ENCODE measurements around the gene ANKRD33B.

The ANKRD33B gene

GRCh38 chr5:10645671-10646070 lies 81.8 kb downstream of the ANKRD33B start:
- no peaks in the 10 kb centered on the region for H3K9me3 ChIP-seq (ENCODE audit: insufficient read depth, low read depth, low read length)
- H3K36me3 ChIP-seq (ENCODE audit: insufficient read depth, low read length) = no peaks in the 10 kb centered on the region; the same call in 1 of the 2 replicates
- H3K4me1 ChIP-seq (ENCODE audit: insufficient read depth, low read length) = no peaks in the 10 kb centered on the region
- no peak overlapping the region for H3K27ac ChIP-seq (ENCODE audit: low read depth, low read length)
- WGBS = 86% methylated on average over 6 of the region's 6 CpGs
- H3K9ac ChIP-seq (ENCODE audit: low read depth, low read length) = no peak overlapping the region
- H3K27me3 ChIP-seq (ENCODE audit: insufficient read depth, low read length) = no peaks in the 10 kb centered on the region
- H3K4me3 ChIP-seq (ENCODE audit: low read length) = no peak overlapping the region

DNA sequence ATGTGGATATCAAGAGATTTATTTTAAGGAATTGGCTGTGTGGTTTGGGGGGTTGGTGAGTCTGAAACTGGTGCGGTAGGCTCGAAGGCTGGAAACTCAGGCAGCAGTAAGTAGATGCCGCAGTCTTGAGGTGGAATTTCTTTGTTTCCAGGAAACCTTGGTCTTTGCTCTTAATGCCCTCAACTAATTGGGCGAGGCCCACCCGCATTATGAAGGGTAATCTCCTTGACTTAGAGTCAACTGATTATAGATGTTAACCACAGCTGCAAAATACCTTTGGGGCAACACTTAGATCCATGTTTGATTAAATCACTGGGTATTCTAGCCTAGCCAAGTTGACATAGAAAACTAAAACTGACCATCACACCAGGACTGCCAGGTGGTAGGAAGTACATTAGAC lies 83.8 kb downstream of the ANKRD33B start:
- H3K4me1 ChIP-seq (ENCODE audit: insufficient read depth, low read length) = no peaks in the 10 kb centered on the region
- H3K9ac ChIP-seq (ENCODE audit: low read depth, low read length) = no peak overlapping the region
- no peaks in the 10 kb centered on the region for H3K9me3 ChIP-seq (ENCODE audit: insufficient read depth, low read depth, low read length)
- no peak overlapping the region for H3K27ac ChIP-seq (ENCODE audit: low read depth, low read length)
- 93% methylated on average over 5 of the region's 5 CpGs for WGBS
- no peak overlapping the region for H3K4me3 ChIP-seq (ENCODE audit: low read length)
- H3K27me3 ChIP-seq (ENCODE audit: insufficient read depth, low read length) = no peaks in the 10 kb centered on the region
- H3K36me3 ChIP-seq (ENCODE audit: insufficient read depth, low read length) = no peaks in the 10 kb centered on the region; the same call in 1 of the 2 replicates

GRCh38 chr5:10648806-10649665 lies 85.2 kb downstream of the ANKRD33B start:
- Histone ChIP-seq H3K27ac (ENCODE audit: low read depth, low read length) (no peak overlapping the region), H3K4me3 (ENCODE audit: low read length) (no peak overlapping the region), H3K36me3 (ENCODE audit: insufficient read depth, low read length) (no peaks in the 10 kb centered on the region; the same call in 1 of the 2 replicates), H3K4me1 (ENCODE audit: insufficient read depth, low read length) (no peaks in the 10 kb centered on the region), H3K9me3 (ENCODE audit: insufficient read depth, low read depth, low read length) (no peaks in the 10 kb centered on the region), H3K9ac (ENCODE audit: low read depth, low read length) (no peak overlapping the region), H3K27me3 (ENCODE audit: insufficient read depth, low read length) (no peaks in the 10 kb centered on the region)
- 95% methylated on average over 60 of the region's 60 CpGs for whole genome bisulfite sequencing

DNA sequence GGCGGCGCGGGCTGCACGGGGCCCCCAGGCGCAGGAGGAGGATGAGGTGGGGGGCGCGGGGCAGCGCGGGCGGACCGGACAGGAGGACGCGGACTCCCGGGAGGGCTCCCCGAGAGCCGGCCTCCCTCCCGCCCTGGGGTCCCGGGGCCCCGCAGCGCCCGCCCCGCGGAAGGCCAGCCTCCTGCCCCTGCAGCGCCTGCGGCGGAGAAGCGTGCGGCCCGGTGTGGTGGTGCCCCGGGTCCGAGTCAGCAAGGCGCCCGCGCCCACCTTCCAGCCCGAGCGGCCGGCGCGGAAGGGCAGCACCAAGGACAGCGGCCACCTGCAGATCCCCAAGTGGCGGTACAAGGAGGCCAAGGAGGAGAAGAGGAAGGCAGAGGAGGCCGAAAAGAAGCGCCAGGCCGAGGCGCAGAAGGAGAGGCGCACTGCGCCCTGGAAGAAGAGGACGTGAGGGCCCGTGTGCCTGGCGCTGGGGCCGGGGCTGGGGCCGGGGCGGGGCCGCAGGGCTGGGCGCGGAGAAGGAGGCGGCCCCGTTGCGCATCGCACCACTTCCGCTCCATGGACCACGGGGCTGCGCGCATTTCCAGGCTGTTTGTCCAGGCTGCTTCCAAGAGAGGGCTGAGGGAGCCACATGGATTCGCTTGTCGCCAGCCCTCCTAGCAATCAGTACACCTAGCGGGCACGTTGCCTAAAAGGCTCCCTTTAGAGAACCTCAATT lies 86.0 kb downstream of the ANKRD33B start:
- H3K27me3 ChIP-seq (ENCODE audit: insufficient read depth, low read length) = no peaks in the 10 kb centered on the region
- WGBS = 95% methylated on average over 68 of the region's 68 CpGs
- H3K4me3 ChIP-seq (ENCODE audit: low read length) = no peak overlapping the region
- no peaks in the 10 kb centered on the region for H3K4me1 ChIP-seq (ENCODE audit: insufficient read depth, low read length)
- H3K9me3 ChIP-seq (ENCODE audit: insufficient read depth, low read depth, low read length) = no peaks in the 10 kb centered on the region
- H3K27ac ChIP-seq (ENCODE audit: low read depth, low read length) = no peak overlapping the region
- H3K36me3 ChIP-seq (ENCODE audit: insufficient read depth, low read length) = no peaks in the 10 kb centered on the region; the same call in 1 of the 2 replicates
- H3K9ac ChIP-seq (ENCODE audit: low read depth, low read length) = no peak overlapping the region

DNA sequence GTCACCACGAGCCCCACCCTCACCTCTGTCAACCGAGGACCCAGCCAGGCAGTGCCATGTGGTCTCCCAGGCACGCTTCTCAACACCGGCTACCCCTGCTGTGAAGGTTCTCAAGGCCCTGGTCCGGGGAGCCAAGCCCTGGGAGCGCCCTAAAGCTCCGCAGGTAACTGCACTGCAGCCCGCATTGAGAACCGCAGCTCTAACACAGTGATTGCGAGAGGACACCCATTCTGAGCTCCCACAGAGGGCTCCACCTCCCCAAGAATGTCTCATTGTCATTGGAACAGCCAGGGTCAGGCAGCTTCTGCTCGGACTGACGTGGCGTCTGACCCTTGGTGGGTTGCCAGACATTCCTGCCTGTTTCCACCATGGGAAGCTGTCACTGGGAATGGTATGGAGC lies 88.3 kb downstream of the ANKRD33B start:
- Histone ChIP-seq H3K36me3 (ENCODE audit: insufficient read depth, low read length) (no peaks in the 10 kb centered on the region; the same call in 1 of the 2 replicates), H3K4me1 (ENCODE audit: insufficient read depth, low read length) (no peaks in the 10 kb centered on the region), H3K9ac (ENCODE audit: low read depth, low read length) (no peak overlapping the region), H3K27ac (ENCODE audit: low read depth, low read length) (no peak overlapping the region), H3K27me3 (ENCODE audit: insufficient read depth, low read length) (no peaks in the 10 kb centered on the region), H3K9me3 (ENCODE audit: insufficient read depth, low read depth, low read length) (no peaks in the 10 kb centered on the region), H3K4me3 (ENCODE audit: low read length) (no peak overlapping the region)
- WGBS = 91% methylated on average over 13 of the region's 13 CpGs

DNA sequence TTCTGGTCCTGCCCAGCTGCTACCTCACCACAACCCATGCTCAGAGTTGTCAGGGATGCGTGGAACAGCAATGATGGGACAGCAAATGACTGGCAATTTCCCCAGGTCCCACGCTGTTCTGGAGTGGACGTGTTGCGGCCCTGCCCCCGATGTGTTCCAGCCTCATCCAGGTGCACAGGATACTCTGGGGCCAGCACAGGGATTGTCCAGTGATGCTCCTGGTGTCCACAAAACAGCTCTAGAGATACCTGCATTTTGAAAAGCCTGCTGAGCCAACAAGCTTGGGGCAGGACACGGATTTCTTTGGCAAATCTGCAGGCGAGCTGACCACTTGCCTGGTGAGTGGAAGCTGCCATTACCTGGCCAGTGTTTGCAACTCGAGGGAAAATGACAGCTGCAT lies 88.7 kb downstream of the ANKRD33B start:
- 92% methylated on average over 8 of the region's 8 CpGs for WGBS
- no peaks in the 10 kb centered on the region for H3K9me3 ChIP-seq (ENCODE audit: insufficient read depth, low read depth, low read length)
- no peaks in the 10 kb centered on the region for H3K4me1 ChIP-seq (ENCODE audit: insufficient read depth, low read length)
- no peak overlapping the region for H3K4me3 ChIP-seq (ENCODE audit: low read length)
- H3K27me3 ChIP-seq (ENCODE audit: insufficient read depth, low read length) = no peaks in the 10 kb centered on the region
- no peak overlapping the region for H3K27ac ChIP-seq (ENCODE audit: low read depth, low read length)
- no peak overlapping the region for H3K9ac ChIP-seq (ENCODE audit: low read depth, low read length)
- no peaks in the 10 kb centered on the region; the same call in 1 of the 2 replicates for H3K36me3 ChIP-seq (ENCODE audit: insufficient read depth, low read length)

GRCh38 chr5:10653043-10653442 lies 89.2 kb downstream of the ANKRD33B start:
- no peak overlapping the region for H3K27ac ChIP-seq (ENCODE audit: low read depth, low read length)
- H3K4me1 ChIP-seq (ENCODE audit: insufficient read depth, low read length) = no peaks in the 10 kb centered on the region
- H3K9me3 ChIP-seq (ENCODE audit: insufficient read depth, low read depth, low read length) = no peaks in the 10 kb centered on the region
- no peak overlapping the region for H3K4me3 ChIP-seq (ENCODE audit: low read length)
- 95% methylated on average over 4 of the region's 4 CpGs for WGBS
- H3K9ac ChIP-seq (ENCODE audit: low read depth, low read length) = no peak overlapping the region
- H3K36me3 ChIP-seq (ENCODE audit: insufficient read depth, low read length) = no peaks in the 10 kb centered on the region; the same call in 1 of the 2 replicates
- no peaks in the 10 kb centered on the region for H3K27me3 ChIP-seq (ENCODE audit: insufficient read depth, low read length)

GRCh38 chr5:10653751-10654400 lies 90.0 kb downstream of the ANKRD33B start:
- Histone ChIP-seq H3K9me3 (ENCODE audit: insufficient read depth, low read depth, low read length) (no peaks in the 10 kb centered on the region), H3K27me3 (ENCODE audit: insufficient read depth, low read length) (no peaks in the 10 kb centered on the region), H3K4me3 (ENCODE audit: low read length) (no peak overlapping the region), H3K9ac (ENCODE audit: low read depth, low read length) (no peak overlapping the region), H3K27ac (ENCODE audit: low read depth, low read length) (no peak overlapping the region), H3K36me3 (ENCODE audit: insufficient read depth, low read length) (no peaks in the 10 kb centered on the region; the same call in 1 of the 2 replicates), H3K4me1 (ENCODE audit: insufficient read depth, low read length) (no peaks in the 10 kb centered on the region)
- 88% methylated on average over 12 of the region's 12 CpGs for WGBS

DNA sequence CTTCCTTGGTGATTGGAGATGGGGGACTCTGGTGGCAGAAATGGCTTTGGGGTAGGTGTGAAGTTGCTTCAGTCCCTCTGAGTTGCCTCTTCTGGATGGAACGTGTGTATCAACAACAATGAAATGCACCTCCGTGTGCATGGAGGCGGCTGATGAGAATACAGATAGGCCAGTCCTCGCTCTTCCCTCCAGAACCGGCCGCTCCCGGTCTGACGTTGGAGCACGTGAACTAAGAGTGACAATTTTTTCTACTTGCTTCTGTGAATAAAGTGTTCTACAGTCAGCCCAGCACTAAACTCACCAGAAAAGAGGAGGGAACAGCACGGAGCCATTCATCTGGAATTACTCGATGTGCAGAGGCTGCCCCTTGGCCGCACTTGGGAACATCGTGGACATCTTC lies 90.7 kb downstream of the ANKRD33B start:
- H3K4me1 ChIP-seq (ENCODE audit: insufficient read depth, low read length) = no peaks in the 10 kb centered on the region
- no peaks in the 10 kb centered on the region; the same call in 1 of the 2 replicates for H3K36me3 ChIP-seq (ENCODE audit: insufficient read depth, low read length)
- H3K27me3 ChIP-seq (ENCODE audit: insufficient read depth, low read length) = no peaks in the 10 kb centered on the region
- WGBS = 94% methylated on average over 13 of the region's 13 CpGs
- no peak overlapping the region for H3K4me3 ChIP-seq (ENCODE audit: low read length)
- no peak overlapping the region for H3K9ac ChIP-seq (ENCODE audit: low read depth, low read length)
- H3K27ac ChIP-seq (ENCODE audit: low read depth, low read length) = no peak overlapping the region
- H3K9me3 ChIP-seq (ENCODE audit: insufficient read depth, low read depth, low read length) = no peaks in the 10 kb centered on the region

DNA sequence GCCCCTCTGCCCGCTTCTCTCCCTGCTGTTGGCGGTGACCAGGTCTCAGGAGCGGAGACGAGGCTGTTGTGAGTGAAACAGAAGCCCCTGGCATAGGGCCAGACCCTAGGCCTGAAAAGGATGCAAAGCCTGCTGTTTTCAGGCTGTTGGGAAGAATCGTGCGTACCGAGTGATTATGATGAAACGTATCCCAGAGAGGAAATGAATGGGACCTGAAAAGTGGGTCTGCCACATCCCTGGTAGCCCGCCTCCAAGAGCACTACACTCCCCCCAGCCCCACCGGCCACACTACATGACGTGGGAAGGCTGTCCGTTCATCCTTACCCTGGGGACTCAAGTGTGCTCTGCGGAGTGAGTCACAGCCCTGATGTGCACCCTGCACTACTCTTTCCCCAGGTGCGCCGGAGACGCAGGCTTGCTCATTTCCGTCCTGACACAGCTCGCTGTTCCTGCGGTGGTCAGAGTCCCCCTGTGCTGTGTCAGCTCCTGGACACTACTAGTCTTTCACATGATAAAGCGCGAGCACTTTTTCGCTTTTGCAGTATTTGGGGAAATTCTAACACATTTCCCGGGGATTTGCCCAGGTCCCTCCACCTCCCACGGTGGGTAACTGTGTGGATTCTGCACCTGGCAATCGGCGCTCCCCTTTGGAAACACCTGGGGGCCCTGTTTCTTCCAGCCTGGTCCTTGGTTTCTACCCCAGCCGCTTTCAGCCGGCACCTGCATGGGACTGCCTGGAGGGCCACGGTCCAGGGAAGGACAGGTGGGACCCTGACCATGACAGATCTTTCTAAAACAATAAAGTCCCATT lies 91.5 kb downstream of the ANKRD33B start:
- no peak overlapping the region for H3K27ac ChIP-seq (ENCODE audit: low read depth, low read length)
- WGBS = 86% methylated on average over 29 of the region's 29 CpGs

More for the DNA sequence above, 91.5 kb downstream of the ANKRD33B start:
- no peaks in the 10 kb centered on the region for H3K9me3 ChIP-seq (ENCODE audit: insufficient read depth, low read depth, low read length)
- H3K36me3 ChIP-seq (ENCODE audit: insufficient read depth, low read length) = no peaks in the 10 kb centered on the region; the same call in 1 of the 2 replicates
- no peak overlapping the region for H3K4me3 ChIP-seq (ENCODE audit: low read length)
- no peaks in the 10 kb centered on the region for H3K27me3 ChIP-seq (ENCODE audit: insufficient read depth, low read length)
- H3K9ac ChIP-seq (ENCODE audit: low read depth, low read length) = no peak overlapping the region
- no peaks in the 10 kb centered on the region for H3K4me1 ChIP-seq (ENCODE audit: insufficient read depth, low read length)

Data from HUES64 (cell line).